Natural killer cell (primary cell): ENCODE measurements around the gene TFAP2B. TPM values are rescaled to one million over a fixed set of nuclear protein-coding genes. Genes with fewer than 3 reads are reported as not detected.

Experiments
- ATAC-seq, 3 donors: fragments of 150-1000 bp in 2 of 3; fragments of 200-7000 bp in 1 of 3; cut with Tn5 transposase; 1 replicate in 1 of 3; 2 replicates in 2 of 3; pipeline ENCODE4 v1.10.0; 2021; ENCODE audit warnings: mild to moderate bottlenecking in 2 of 3, moderate library complexity in 2 of 3
- DNase-seq, 2 donors: peaks; one replicate each; pipeline versions ENCODE4 v3.0.0 to v3.0.0-alpha.2; 2013 to 2021; ENCODE audit warnings: mixed read lengths in 1 of 2
- H3K27ac ChIP-seq: one replicate; pipeline ENCODE4 v1.5.1; 2013; ENCODE audit warnings: mild to moderate bottlenecking, low read length
- H3K27me3 ChIP-seq: one replicate; pipeline ENCODE4 v1.6.1; 2013; ENCODE audit warnings: low read length; ENCODE audit not compliant: control insufficient read depth, insufficient read depth
- H3K36me3 ChIP-seq: one replicate; pipeline ENCODE4 v1.6.1; 2013; ENCODE audit warnings: low read length; ENCODE audit not compliant: control insufficient read depth, insufficient read depth
- H3K4me1 ChIP-seq: one replicate; pipeline ENCODE4 v1.6.1; 2013; ENCODE audit warnings: low read length; ENCODE audit not compliant: control insufficient read depth, insufficient read depth
- H3K4me3 ChIP-seq: one replicate; pipeline ENCODE4 v1.5.1; 2013; ENCODE audit warnings: low read length
- H3K9me3 ChIP-seq: one replicate; pipeline ENCODE4 v1.6.1; 2013; ENCODE audit warnings: low read length; ENCODE audit not compliant: control insufficient read depth, insufficient read depth
- H3K27ac Mint-ChIP-seq, 2 donors: one replicate each; pipeline ENCODE4 v1.8.0; 2022; ENCODE audit warnings: mild to moderate bottlenecking in 2 of 2, mixed read lengths in 2 of 2, moderate library complexity in 1 of 2
- H3K27me3 Mint-ChIP-seq, 2 donors: one replicate each; pipeline ENCODE4 v1.8.0; 2022; ENCODE audit warnings: low read depth in 2 of 2, mixed read lengths in 2 of 2
- H3K36me3 Mint-ChIP-seq: one replicate; pipeline ENCODE4 v1.8.0; 2022; ENCODE audit warnings: mixed read lengths
- H3K4me1 Mint-ChIP-seq, 2 donors: one replicate each; pipeline ENCODE4 v1.8.0; 2022; ENCODE audit warnings: mixed read lengths in 2 of 2
- H3K4me3 Mint-ChIP-seq: one replicate; pipeline ENCODE4 v1.8.0; 2022; ENCODE audit warnings: mild to moderate bottlenecking, moderate library complexity, mixed read lengths
- H3K9me3 Mint-ChIP-seq, 2 donors: one replicate each; pipeline ENCODE4 v1.8.0; 2022; ENCODE audit warnings: mixed read lengths in 2 of 2
- WGBS: methylation state at CpG from one replicate; pipeline ENCODE4 v1.1.7; 2013; ENCODE audit warnings: missing lambda C conversion rate; ENCODE audit not compliant: insufficient coverage; 5-methylcytosine and 5-hydroxymethylcytosine counted together
- intact Hi-C: fragments of 100-400 bp; cut with micrococcal nuclease; formaldehyde crosslinking; loops from one replicate; pipeline ENCODE4 v1.14.2; 2022
- total RNA-seq, 4 donors: library from RNA; stranded (reverse); fragments of 120-200 nt in 1 of 4; gene quantifications; one replicate each; pipeline versions ENCODE4 v1.2.3 to v1.2.4, GENCODE V29; 2013 to 2022
- TF ChIP-seq, protein P1 (sequence below): fragments of 200-600 bp; IDR thresholded peaks from one replicate; pipeline ENCODE4 v1.8.0; 2022; ENCODE audit warnings: antibody characterized with exemption

The TFAP2B gene
- total RNA-seq, 3 donors from 2014 or later (not counting 1 experiment from before 2014, with no cell fraction given), result not detected

DNA sequence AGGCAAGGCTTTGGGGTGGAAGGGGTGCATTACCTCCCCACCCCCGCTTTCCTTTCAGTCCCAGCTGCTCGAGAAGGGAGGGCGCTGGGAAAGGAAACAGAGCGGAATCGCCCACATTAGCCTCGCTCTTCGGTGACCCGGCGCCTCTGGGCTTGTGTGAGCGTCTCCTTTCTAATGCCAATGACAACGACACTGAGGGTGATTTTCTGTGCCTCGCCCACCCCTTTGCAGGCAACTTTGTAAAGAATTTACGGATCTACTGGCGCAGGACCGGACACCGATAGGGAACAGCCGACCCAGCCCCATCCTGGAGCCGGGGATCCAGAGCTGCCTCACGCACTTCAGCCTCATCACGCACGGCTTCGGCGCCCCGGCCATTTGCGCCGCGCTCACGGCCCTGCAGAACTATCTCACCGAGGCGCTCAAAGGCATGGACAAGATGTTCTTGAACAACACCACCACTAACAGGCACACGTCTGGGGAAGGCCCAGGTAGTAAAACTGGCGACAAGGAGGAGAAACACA lies 24.3 kb downstream of the TFAP2B start:
- Histone ChIP-seq H3K27me3 (peaks cover 13% of the 10 kb centered on the region), H3K36me3 (no peaks in the 10 kb centered on the region), H3K4me3 (no peak overlapping the region), H3K4me1 (no peaks in the 10 kb centered on the region), H3K9me3 (no peaks in the 10 kb centered on the region), H3K27ac (no peak overlapping the region)
- no peaks in the 10 kb centered on the region for H3K9me3 Mint-ChIP-seq
- peaks cover 58% of the 10 kb centered on the region in 2 donors for H3K27me3 Mint-ChIP-seq
- no peak overlapping the region for H3K4me3 Mint-ChIP-seq
- intact Hi-C loops, result no loop called here
- 14% methylated on average over 30 of the region's 32 CpGs for WGBS
- no peak for ATAC-seq
- H3K36me3 Mint-ChIP-seq, result peaks cover 7% of the 10 kb centered on the region
- TF ChIP-seq, protein P1, sequence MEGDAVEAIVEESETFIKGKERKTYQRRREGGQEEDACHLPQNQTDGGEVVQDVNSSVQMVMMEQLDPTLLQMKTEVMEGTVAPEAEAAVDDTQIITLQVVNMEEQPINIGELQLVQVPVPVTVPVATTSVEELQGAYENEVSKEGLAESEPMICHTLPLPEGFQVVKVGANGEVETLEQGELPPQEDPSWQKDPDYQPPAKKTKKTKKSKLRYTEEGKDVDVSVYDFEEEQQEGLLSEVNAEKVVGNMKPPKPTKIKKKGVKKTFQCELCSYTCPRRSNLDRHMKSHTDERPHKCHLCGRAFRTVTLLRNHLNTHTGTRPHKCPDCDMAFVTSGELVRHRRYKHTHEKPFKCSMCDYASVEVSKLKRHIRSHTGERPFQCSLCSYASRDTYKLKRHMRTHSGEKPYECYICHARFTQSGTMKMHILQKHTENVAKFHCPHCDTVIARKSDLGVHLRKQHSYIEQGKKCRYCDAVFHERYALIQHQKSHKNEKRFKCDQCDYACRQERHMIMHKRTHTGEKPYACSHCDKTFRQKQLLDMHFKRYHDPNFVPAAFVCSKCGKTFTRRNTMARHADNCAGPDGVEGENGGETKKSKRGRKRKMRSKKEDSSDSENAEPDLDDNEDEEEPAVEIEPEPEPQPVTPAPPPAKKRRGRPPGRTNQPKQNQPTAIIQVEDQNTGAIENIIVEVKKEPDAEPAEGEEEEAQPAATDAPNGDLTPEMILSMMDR, result no peak
- H3K27ac Mint-ChIP-seq, result no peak overlapping the region
- no peak for DNase-seq
- H3K4me1 Mint-ChIP-seq, result no peaks in the 10 kb centered on the region

- intact Hi-C loops, result no loop called here
- peaks cover 19% of the 10 kb centered on the region for H3K27me3 ChIP-seq
- H3K27me3 Mint-ChIP-seq, result peaks cover 57% of the 10 kb centered on the region in 2 donors
- H3K9me3 Mint-ChIP-seq, result peaks cover 2 to 3% of the 10 kb centered on the region in 2 donors
- no peak overlapping the region for H3K27ac Mint-ChIP-seq
- TF ChIP-seq, protein P1, result no peak
- ATAC-seq (no peak), DNase-seq (no peak)
- H3K4me3 Mint-ChIP-seq, result no peak overlapping the region
- no peaks in the 10 kb centered on the region for H3K36me3 ChIP-seq
- H3K4me3 ChIP-seq, result no peak overlapping the region
- WGBS, result 7% methylated on average over 19 of the region's 20 CpGs
- no peaks in the 10 kb centered on the region for H3K4me1 ChIP-seq
- H3K36me3 Mint-ChIP-seq, result peaks cover 14% of the 10 kb centered on the region
- H3K4me1 Mint-ChIP-seq, result no peaks in the 10 kb centered on the region
- no peaks in the 10 kb centered on the region for H3K9me3 ChIP-seq
- no peak overlapping the region for H3K27ac ChIP-seq
These were observed 25.2 kb downstream of the TFAP2B start for GRCh38 chr6:50843842-50844241.

DNA sequence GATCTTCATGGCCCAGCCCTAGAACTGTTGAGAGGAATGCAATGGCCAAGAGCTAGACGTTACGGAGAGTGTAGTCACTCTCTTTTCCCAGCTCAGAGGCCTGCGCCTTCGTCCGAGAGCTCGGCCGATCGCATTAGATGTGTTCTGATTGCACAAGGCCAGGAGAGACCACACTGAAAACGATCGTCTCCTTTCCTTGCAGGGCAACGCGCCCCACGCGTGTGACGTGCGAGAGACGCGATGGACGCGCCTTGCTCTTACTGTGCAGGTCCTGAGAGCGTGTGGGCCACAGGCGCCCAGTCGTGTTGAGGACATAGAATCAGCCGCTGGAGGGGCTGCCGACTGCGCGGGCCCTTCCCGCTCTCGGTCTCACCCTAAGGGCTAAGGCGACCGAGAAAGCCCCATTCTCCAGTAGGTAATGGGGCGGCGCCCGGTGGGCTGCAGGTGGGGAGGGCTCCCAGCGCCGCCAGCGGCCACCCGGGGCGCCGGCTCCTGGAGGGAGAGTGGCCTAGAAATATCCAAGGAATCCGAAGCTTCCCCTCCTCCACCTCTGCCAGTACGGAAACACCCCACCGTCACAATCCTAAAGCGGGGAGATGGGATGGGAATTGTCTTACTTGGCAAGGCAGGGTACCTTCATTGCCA lies 26.9 kb downstream of the TFAP2B start:
- intact Hi-C loops, result no loop called here
- Mint-ChIP-seq H3K27me3 (peaks cover 62 to 69% of the 10 kb centered on the region in 2 donors), H3K4me1 (no peaks in the 10 kb centered on the region), H3K4me3 (no peak overlapping the region), H3K9me3 (peaks cover 2 to 3% of the 10 kb centered on the region in 2 donors), H3K27ac (no peak overlapping the region), H3K36me3 (peaks cover 13% of the 10 kb centered on the region)
- WGBS, result 11% methylated on average over 43 of the region's 44 CpGs
- Histone ChIP-seq H3K4me3 (no peak overlapping the region), H3K36me3 (no peaks in the 10 kb centered on the region), H3K4me1 (no peaks in the 10 kb centered on the region), H3K9me3 (peaks cover 3% of the 10 kb centered on the region), H3K27ac (no peak overlapping the region), H3K27me3 (peaks cover 24% of the 10 kb centered on the region)
- ATAC-seq (no peak), DNase-seq (no peak)
- TF ChIP-seq, protein P1, result no peak
